Suppressor macrophage (primary cell): ENCODE results near the gene ZNF12.

Experiments used
- DNase-seq, 4 experiments: peaks; one replicate each; pipeline ENCODE4 v3.0.0-alpha.2; 2020 to 2022

Gene ZNF12

GRCh38 chr7:6646465-6646864 is 60.3 kb downstream of the ZNF12 start:
- no peak for DNase-seq

DNA sequence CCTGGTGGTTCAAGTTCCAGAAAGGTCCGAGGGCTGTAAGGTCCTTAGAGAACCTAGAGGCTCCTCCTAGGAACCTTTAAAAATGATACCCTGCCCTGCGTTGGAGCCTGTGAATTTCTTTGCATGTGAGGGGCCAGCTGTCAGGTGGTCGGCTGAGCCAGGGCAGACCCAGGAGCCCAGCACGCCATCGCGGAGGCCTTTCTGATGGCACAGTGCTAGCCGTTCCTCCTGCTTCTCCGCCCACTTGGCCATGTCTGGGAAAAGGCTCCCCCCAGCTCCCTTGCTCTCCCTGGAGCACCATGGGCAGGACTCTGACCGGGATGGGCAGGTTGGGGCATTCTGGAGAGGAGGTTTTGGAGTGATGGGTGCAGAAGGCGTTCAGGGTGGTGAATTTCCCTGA is 62.0 kb downstream of the ZNF12 start:
- DNase-seq: no peak

- DNase-seq: no peak
Measured at GRCh38 chr7:6643915-6644625, 62.7 kb downstream of the ZNF12 start.

- no peak for DNase-seq
Measured at GRCh38 chr7:6642861-6643640, 63.7 kb downstream of the ZNF12 start.

GRCh38 chr7:6642239-6642839 is 64.4 kb downstream of the ZNF12 start:
- DNase-seq: no peak

- DNase-seq: no peak
Measured at GRCh38 chr7:6641305-6642035, 65.3 kb downstream of the ZNF12 start.

- peak; percentile 27 to 60 (median 43) for DNase-seq
Measured at GRCh38 chr7:6640246-6640721, 66.5 kb downstream of the ZNF12 start.

DNA sequence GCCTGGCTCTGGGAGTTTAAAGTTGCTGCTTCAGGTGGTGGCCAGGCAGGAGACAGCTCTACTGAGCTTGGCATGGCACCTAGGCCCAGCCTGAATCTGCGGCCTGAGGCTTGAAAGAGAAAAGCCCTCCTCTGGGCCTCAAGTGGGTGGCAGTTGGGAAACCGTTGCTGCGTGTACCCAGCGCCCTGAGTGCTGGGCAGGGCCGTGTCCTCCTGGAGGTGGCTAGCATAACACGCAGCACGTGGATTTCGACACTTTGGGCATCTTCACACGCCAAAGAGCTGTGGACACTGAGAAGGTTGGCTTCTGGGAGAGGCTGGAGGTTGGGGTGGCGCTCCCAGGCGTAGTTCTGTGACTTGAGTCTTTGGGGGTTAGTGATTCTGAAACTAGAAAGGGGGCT is 67.1 kb downstream of the ZNF12 start:
- no peak for DNase-seq

DNA sequence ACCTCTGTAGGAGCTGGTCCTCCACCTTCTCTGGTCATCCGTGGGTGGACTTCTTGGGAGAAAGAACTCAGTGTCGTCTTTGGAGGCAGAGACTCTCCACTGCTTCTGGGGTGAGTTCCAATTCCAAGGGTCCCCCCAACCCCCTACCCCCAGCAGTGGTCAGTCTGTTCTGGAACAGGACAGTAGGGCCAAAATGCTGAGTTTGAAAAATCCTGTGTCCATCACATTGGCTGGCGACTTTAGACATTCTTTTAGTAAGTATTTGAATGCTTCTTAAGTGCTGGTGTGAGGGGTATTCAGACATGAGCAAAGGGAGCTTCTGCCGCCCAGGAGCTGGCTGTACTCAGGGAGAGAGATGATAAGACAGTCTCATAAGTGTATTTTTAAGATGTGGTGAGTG is 67.7 kb downstream of the ZNF12 start:
- DNase-seq: no peak
